ENCODE measurements around the gene PDXP. TPM values are rescaled to one million over a fixed set of nuclear protein-coding genes. Genes with fewer than 3 reads are reported as not detected.
A peak's percentile ranks its signal among the peaks of the same experiment; 100 is the strongest.

PDXP gene
- total and polyA plus RNA-seq, 7 donors: 7.5 to 51.1 (median 12.8) TPM

- TF ChIP-seq POLR2A (IDR thresholded peaks at IDR 0.05) (no peak), EP300 (IDR thresholded peaks at IDR 0.05) (no peak), POLR2AphosphoS5 (IDR thresholded peaks at IDR 0.05) (no peak), CTCF (IDR thresholded peaks at IDR 0.05) (no peak)
- 22 to 40% methylated on average over 17 of the region's 17 CpGs for WGBS, 2 donors
- Histone ChIP-seq H3K27me3 (no peaks in the 10 kb centered on the region), H3K4me1 (peaks cover 0 to 66% (median 56%) of the 10 kb centered on the region in 4 donors), H3K9me3 (no peaks in the 10 kb centered on the region), H3K36me3 (peaks cover 0 to 18% (median 6%) of the 10 kb centered on the region in 4 donors), H3K27ac (peak overlapping the region; percentile 92 to 99 (median 95)), H3K4me3 (peak overlapping the region; percentile 48 to 67 (median 59))
- intact Hi-C loops (cut with DNase I): loop anchor here (2.0 kb wide), 1 partner anchor 69 kb away; no protein-coding TSS in a partner anchor
- DNase-seq: peak; percentile 86
Measured at GRCh38 chr22:37675930-37676735, 17.6 kb downstream of the PDXP start.

GRCh38 chr22:37676736-37677492 is 18.4 kb downstream of the PDXP start:
- no peaks in the 10 kb centered on the region for H3K27me3 ChIP-seq
- intact Hi-C loops (cut with DNase I): loop anchor here (2.0 kb wide), 1 partner anchor 68 kb away; no protein-coding TSS in a partner anchor
- peaks cover 0 to 73% (median 63%) of the 10 kb centered on the region in 4 donors for H3K4me1 ChIP-seq
- H3K27ac ChIP-seq: peak overlapping the region; percentile 92 to 99 (median 95)
- H3K9me3 ChIP-seq: no peaks in the 10 kb centered on the region
- H3K36me3 ChIP-seq: peaks cover 0 to 18% (median 6%) of the 10 kb centered on the region in 4 donors
- DNase-seq: peak; percentile 96
- WGBS, 2 donors: 1 to 3% methylated on average over 42 of the region's 42 CpGs
- peak overlapping the region; percentile 48 to 67 (median 59) for H3K4me3 ChIP-seq
- TF ChIP-seq POLR2A (IDR thresholded peaks at IDR 0.05) (peak; percentile 19 to 37), POLR2AphosphoS5 (IDR thresholded peaks at IDR 0.05) (peak; percentile 68 to 88 (median 76)), CTCF (IDR thresholded peaks at IDR 0.05) (no peak), EP300 (IDR thresholded peaks at IDR 0.05) (peak in 2 of 4 donors; percentile 24 to 49)

GRCh38 chr22:37677493-37677974 is 19.0 kb downstream of the PDXP start:
- intact Hi-C loops (cut with DNase I): loop anchor here (2.0 kb wide), 1 partner anchor 67 kb away; no protein-coding TSS in a partner anchor
- H3K27ac ChIP-seq: peak overlapping the region; percentile 92 to 99 (median 95)
- peaks cover 0 to 72% (median 62%) of the 10 kb centered on the region in 4 donors for H3K4me1 ChIP-seq
- no peak for TF ChIP-seq POLR2AphosphoS5 (IDR thresholded peaks at IDR 0.05)
- TF ChIP-seq POLR2A (IDR thresholded peaks at IDR 0.05): no peak
- TF ChIP-seq CTCF (IDR thresholded peaks at IDR 0.05): no peak
- TF ChIP-seq EP300 (IDR thresholded peaks at IDR 0.05): no peak
- DNase-seq: no peak
- H3K36me3 ChIP-seq: peaks cover 0 to 18% (median 6%) of the 10 kb centered on the region in 4 donors
- no peaks in the 10 kb centered on the region for H3K9me3 ChIP-seq
- 37 to 49% methylated on average over 15 of the region's 15 CpGs for WGBS, 2 donors
- peak overlapping the region; percentile 48 to 67 (median 59) for H3K4me3 ChIP-seq
- no peaks in the 10 kb centered on the region for H3K27me3 ChIP-seq

GRCh38 chr22:37678372-37678771 is 19.8 kb downstream of the PDXP start:
- H3K36me3 ChIP-seq: peaks cover 0 to 18% (median 6%) of the 10 kb centered on the region in 4 donors
- WGBS, 2 donors: 74 to 78% methylated on average over 18 of the region's 18 CpGs
- peak overlapping the region; percentile 92 to 99 (median 95) for H3K27ac ChIP-seq
- peak overlapping the region in 1 of 4 donors; percentile 67 for H3K4me3 ChIP-seq
- intact Hi-C loops (cut with DNase I): no loop called here
- no peaks in the 10 kb centered on the region for H3K27me3 ChIP-seq
- H3K4me1 ChIP-seq: peaks cover 0 to 63% (median 55%) of the 10 kb centered on the region in 4 donors
- H3K9me3 ChIP-seq: no peaks in the 10 kb centered on the region
- DNase-seq: no peak
- no peak for TF ChIP-seq EP300 (IDR thresholded peaks at IDR 0.05)
- no peak for TF ChIP-seq POLR2A (IDR thresholded peaks at IDR 0.05)
- TF ChIP-seq POLR2AphosphoS5 (IDR thresholded peaks at IDR 0.05): no peak
- TF ChIP-seq CTCF (IDR thresholded peaks at IDR 0.05): no peak

Measured in sigmoid colon (tissue), 7 donors.